Hepatocyte (in vitro differentiated cells): ENCODE data around the gene OCA2. TPM values are rescaled to one million over a fixed set of nuclear protein-coding genes. Genes with fewer than 3 reads are reported as not detected.

Experiments used
- DNase-seq: peaks from one replicate; pipeline ENCODE4 v3.0.0-alpha.2; 2016; ENCODE audit warnings: low spot score
- H2AFZ ChIP-seq: fragments of 200-600 bp; sonication (generic); 2 replicates; pipeline ENCODE4 v1.6.0; 2016; ENCODE audit warnings: antibody characterized with exemption, mild to moderate bottlenecking
- H3K27ac ChIP-seq: fragments of 200-600 bp; sonication (generic); 2 replicates; pipeline ENCODE4 v1.5.1; 2016; ENCODE audit warnings: mild to moderate bottlenecking
- H3K27me3 ChIP-seq: fragments of 200-600 bp; sonication (generic); 2 replicates; pipeline ENCODE4 v1.6.1; 2016
- H3K36me3 ChIP-seq: fragments of 200-600 bp; sonication (generic); replicated peaks from 2 replicates; pipeline ENCODE4 v1.5.1; 2016; ENCODE audit warnings: low read depth; ENCODE audit not compliant: insufficient read depth
- H3K4me1 ChIP-seq: fragments of 200-600 bp; sonication (generic); 2 replicates; pipeline ENCODE4 v1.5.1; 2016; ENCODE audit warnings: mild to moderate bottlenecking, moderate library complexity; ENCODE audit not compliant: insufficient read depth
- H3K4me2 ChIP-seq: fragments of 200-600 bp; sonication (generic); 2 replicates; pipeline ENCODE4 v1.6.0; 2016
- H3K4me3 ChIP-seq: fragments of 200-600 bp; sonication (generic); 2 replicates; pipeline ENCODE4 v1.5.1; 2016; ENCODE audit warnings: mild to moderate bottlenecking
- H3K79me2 ChIP-seq: fragments of 200-600 bp; sonication (generic); 2 replicates; pipeline ENCODE4 v1.6.0; 2017; ENCODE audit warnings: mild to moderate bottlenecking
- H3K9me2 ChIP-seq: fragments of 200-600 bp; sonication (generic); replicated peaks from 2 replicates; pipeline ENCODE4 v1.6.0; 2017; ENCODE audit warnings: mild to moderate bottlenecking; ENCODE audit not compliant: insufficient read depth
- H3K9me3 ChIP-seq: fragments of 200-600 bp; sonication (generic); 2 replicates; pipeline ENCODE4 v1.5.1; 2016; ENCODE audit warnings: low read depth, mild to moderate bottlenecking
- H4K20me1 ChIP-seq: fragments of 200-600 bp; sonication (generic); 2 replicates; pipeline ENCODE4 v1.6.0; 2016; ENCODE audit warnings: mild to moderate bottlenecking; ENCODE audit not compliant: insufficient read depth, poor library complexity, severe bottlenecking
- EZH2 ChIP-seq: fragments of 200-600 bp; sonication (generic); IDR thresholded peaks from 2 replicates; pipeline ENCODE4 v1.6.1; 2016; ENCODE audit warnings: antibody characterized with exemption, mild to moderate bottlenecking, borderline replicate concordance
- EZH2phosphoT487 ChIP-seq: fragments of 200-600 bp; sonication (generic); IDR thresholded peaks from one replicate; pipeline ENCODE4 v1.6.1; 2018; ENCODE audit warnings: antibody characterized with exemption, mild to moderate bottlenecking, low read depth, moderate library complexity; ENCODE audit not compliant: unreplicated experiment, severe bottlenecking
- WGBS: methylation state at CpG from one replicate; pipeline ENCODE4 v1.1.6; 2016; ENCODE audit warnings: low lambda C conversion rate; ENCODE audit errors: missing lambda C conversion rate; 5-methylcytosine and 5-hydroxymethylcytosine counted together
- polyA plus RNA-seq: library from polyadenylated mRNA; unstranded; fragments of >200 nt; fragmentation: Nextera tagmentation; extraction: Ambion mirVana; gene quantifications from 2 replicates; pipeline ENCODE4 v1.2.1, GENCODE V29; 2016
- total RNA-seq: library from RNA; depleted of rRNA; stranded (reverse); fragments of >200 nt; gene quantifications from 2 replicates; pipeline ENCODE4 v1.2.3, GENCODE V29; 2014
- TF ChIP-seq, protein P1 (sequence below): fragments of 200-600 bp; sonication (generic); IDR thresholded peaks from 2 replicates; pipeline ENCODE4 v1.5.1; 2016; ENCODE audit warnings: antibody characterized with exemption, mild to moderate bottlenecking; ENCODE audit not compliant: poor library complexity

Gene OCA2
- total and polyA plus RNA-seq, 2 experiments from 2014 or later: 25.1 to 27.7 TPM

DNA sequence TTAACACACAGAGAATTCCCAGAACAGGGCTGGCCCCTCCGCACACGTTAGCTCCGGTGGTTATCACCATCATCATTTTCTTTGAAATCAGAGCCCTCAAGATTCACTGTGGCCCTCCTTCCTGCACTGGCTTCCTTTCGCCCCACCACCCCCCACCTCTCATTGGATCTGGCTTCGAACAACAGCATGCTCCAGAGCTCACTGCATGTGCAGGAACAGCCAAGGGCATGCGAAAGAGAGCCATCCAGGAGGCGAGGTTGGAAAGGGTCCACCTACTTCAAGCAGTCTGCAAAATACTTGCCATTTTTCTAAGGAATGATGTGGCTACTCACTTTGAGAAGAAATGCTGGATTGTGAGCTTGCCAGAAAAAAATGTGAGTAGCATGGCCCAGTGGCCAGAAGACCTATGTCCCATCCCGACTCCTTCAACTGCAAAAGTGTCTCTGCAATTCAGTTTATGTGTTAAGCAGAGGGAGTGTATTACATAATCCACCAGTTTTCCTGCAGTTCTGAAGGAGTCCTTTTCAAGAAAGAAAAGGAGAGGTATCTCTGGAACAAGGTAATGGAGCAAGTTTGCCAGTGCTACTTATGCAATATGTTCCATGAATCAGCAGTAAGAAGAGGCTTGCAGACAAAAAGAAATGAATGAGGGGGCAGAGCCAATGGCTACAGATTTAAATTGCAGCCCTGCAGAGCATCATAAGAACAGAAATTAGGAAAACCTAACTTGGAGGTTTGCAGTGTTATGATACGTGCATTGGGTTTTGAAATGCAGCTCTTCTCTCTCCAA lies 92.8 kb downstream of the OCA2 start:
- TF ChIP-seq, protein P1, sequence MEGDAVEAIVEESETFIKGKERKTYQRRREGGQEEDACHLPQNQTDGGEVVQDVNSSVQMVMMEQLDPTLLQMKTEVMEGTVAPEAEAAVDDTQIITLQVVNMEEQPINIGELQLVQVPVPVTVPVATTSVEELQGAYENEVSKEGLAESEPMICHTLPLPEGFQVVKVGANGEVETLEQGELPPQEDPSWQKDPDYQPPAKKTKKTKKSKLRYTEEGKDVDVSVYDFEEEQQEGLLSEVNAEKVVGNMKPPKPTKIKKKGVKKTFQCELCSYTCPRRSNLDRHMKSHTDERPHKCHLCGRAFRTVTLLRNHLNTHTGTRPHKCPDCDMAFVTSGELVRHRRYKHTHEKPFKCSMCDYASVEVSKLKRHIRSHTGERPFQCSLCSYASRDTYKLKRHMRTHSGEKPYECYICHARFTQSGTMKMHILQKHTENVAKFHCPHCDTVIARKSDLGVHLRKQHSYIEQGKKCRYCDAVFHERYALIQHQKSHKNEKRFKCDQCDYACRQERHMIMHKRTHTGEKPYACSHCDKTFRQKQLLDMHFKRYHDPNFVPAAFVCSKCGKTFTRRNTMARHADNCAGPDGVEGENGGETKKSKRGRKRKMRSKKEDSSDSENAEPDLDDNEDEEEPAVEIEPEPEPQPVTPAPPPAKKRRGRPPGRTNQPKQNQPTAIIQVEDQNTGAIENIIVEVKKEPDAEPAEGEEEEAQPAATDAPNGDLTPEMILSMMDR: no peak
- TF ChIP-seq EZH2 (no peak), EZH2phosphoT487 (no peak)
- H3K36me3 ChIP-seq: no peaks in the 10 kb centered on the region
- DNase-seq: no peak
- no peak overlapping the region for H2AFZ ChIP-seq
- no peaks in the 10 kb centered on the region for H3K4me1 ChIP-seq
- no peak overlapping the region for H3K4me2 ChIP-seq
- H4K20me1 ChIP-seq: no peaks in the 10 kb centered on the region
- no peaks in the 10 kb centered on the region for H3K9me2 ChIP-seq
- no peak overlapping the region for H3K27ac ChIP-seq
- no peaks in the 10 kb centered on the region for H3K9me3 ChIP-seq
- H3K27me3 ChIP-seq: no peaks in the 10 kb centered on the region
- no peak overlapping the region for H3K4me3 ChIP-seq
- 86% methylated on average over 9 of the region's 9 CpGs for WGBS
- no peaks in the 10 kb centered on the region for H3K79me2 ChIP-seq

DNA sequence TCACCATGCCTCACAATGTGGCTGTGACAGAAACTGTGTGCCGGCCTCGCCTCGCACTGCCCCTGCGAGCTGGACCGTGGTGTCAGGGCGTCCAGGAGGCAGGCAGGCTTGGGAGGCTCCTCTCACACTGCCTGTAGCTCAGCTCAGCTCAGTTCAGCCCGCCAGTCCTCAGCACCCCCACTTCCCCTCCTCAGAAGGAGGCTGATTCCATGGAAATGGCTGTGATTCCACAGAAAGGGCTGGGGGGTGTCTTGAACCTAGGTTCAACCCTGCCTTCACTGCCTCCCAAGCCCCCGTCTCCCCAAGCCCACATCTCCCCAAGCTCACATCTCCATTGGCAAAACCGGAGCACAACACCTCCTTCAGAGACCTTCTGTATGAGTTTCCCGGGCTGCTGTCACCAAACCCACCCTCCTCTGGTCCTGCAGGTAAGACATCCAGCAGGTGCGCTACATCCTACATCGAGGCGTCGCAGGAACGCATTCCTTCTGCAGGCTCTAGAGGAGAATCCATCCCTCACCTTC lies 94.0 kb downstream of the OCA2 start:
- WGBS: 97% methylated on average over 11 of the region's 15 CpGs
- no peak for DNase-seq

DNA sequence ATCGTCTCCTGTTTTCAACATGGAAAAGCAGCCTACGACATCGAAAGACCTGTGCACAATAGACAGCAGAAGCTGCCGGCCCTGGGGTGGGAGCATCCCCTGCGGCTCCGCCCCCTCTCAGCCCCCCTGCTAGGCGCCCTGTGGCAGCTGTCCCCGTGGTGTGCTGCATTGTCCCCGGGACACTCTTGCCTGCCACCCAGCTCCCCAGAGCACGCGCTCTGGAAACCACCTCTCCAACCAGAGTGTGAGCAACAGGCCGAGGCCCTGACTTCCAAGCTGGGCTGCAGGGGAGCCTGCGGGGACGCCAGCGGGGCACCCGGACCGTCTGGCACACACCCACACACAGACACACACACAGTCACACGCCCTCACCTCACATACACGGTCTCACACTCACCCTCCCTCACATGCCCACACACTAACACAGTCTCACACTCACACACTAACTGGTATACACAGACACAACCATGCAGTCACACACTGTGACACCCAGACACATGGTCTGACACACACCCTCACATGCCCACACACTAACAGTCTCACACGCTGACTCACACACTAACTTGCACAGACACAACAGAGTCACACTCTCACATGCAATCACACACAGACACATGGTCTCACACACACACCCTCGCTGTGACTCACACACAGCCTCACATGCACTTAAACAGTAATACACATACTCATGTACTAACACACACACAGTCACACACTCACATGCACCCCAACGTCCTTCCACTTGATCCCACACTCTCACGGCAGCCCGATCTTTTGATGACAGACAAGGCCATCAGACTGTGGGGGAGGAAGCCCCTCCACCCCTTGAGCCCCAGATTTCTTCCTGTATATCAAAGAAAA lies 94.7 kb downstream of the OCA2 start:
- H3K4me1 ChIP-seq: no peaks in the 10 kb centered on the region
- H3K9me2 ChIP-seq: no peaks in the 10 kb centered on the region
- H3K9me3 ChIP-seq: no peaks in the 10 kb centered on the region
- 95% methylated on average over 19 of the region's 24 CpGs for WGBS
- H4K20me1 ChIP-seq: no peaks in the 10 kb centered on the region
- TF ChIP-seq, protein P1: no peak
- no peak for TF ChIP-seq EZH2
- no peak for TF ChIP-seq EZH2phosphoT487
- DNase-seq: no peak
- H3K4me2 ChIP-seq: no peak overlapping the region
- no peak overlapping the region for H3K27ac ChIP-seq
- no peaks in the 10 kb centered on the region for H3K36me3 ChIP-seq
- no peak overlapping the region for H2AFZ ChIP-seq
- H3K79me2 ChIP-seq: no peaks in the 10 kb centered on the region
- H3K27me3 ChIP-seq: no peaks in the 10 kb centered on the region
- H3K4me3 ChIP-seq: no peak overlapping the region

More for the DNA sequence above, 94.0 kb downstream of the OCA2 start:
- Histone ChIP-seq H4K20me1 (no peaks in the 10 kb centered on the region), H3K79me2 (no peaks in the 10 kb centered on the region), H3K9me2 (no peaks in the 10 kb centered on the region), H3K27me3 (no peaks in the 10 kb centered on the region), H3K4me1 (no peaks in the 10 kb centered on the region), H3K36me3 (no peaks in the 10 kb centered on the region), H3K27ac (no peak overlapping the region), H3K4me3 (no peak overlapping the region), H2AFZ (no peak overlapping the region), H3K9me3 (no peaks in the 10 kb centered on the region), H3K4me2 (no peak overlapping the region)
- TF ChIP-seq EZH2 (no peak), EZH2phosphoT487 (no peak)
- TF ChIP-seq, protein P1: no peak
